Keratinocyte (primary cell): ENCODE measurements around the gene TWSG1. TPM values are rescaled to one million over a fixed set of nuclear protein-coding genes. Genes with fewer than 3 reads are reported as not detected.

Experiments used
- DNase-seq: peaks from one replicate; pipeline ENCODE4 v3.0.0-alpha.2; 2011; ENCODE audit warnings: low read depth, missing footprints, low spot score
- FAIRE-seq: peaks from 2 replicates; lab custom pipeline; 2011; peaks lifted over from hg19 to GRCh38; lab: Jason Lieb, UNC
- H2AFZ ChIP-seq: 2 replicates; pipeline ENCODE4 v1.6.0; 2012; ENCODE audit warnings: low read length, control low read depth, inconsistent platforms; ENCODE audit not compliant: control insufficient read depth
- H3K27ac ChIP-seq: 2 replicates; pipeline ENCODE4 v1.5.1; 2011; ENCODE audit warnings: low read length; ENCODE audit not compliant: control insufficient read depth, insufficient read depth
- H3K27me3 ChIP-seq: 3 replicates; pipeline ENCODE4 v1.6.0; 2011; ENCODE audit warnings: low read length; ENCODE audit not compliant: control insufficient read depth, insufficient read depth; ENCODE audit errors: extremely low read depth
- H3K36me3 ChIP-seq, 2 experiments: 2 replicates in 1 of 2; 3 replicates in 1 of 2; pipeline ENCODE4 v1.5.1; 2011; ENCODE audit warnings: low read length in 2 of 2, mild to moderate bottlenecking in 1 of 2; ENCODE audit not compliant: control insufficient read depth in 2 of 2, insufficient read depth in 2 of 2; ENCODE audit errors: extremely low read depth in 1 of 2
- H3K4me1 ChIP-seq: 3 replicates; pipeline ENCODE4 v1.5.1; 2011; ENCODE audit warnings: low read length; ENCODE audit not compliant: control insufficient read depth, insufficient read depth; ENCODE audit errors: extremely low read depth
- H3K4me2 ChIP-seq: 3 replicates; pipeline ENCODE4 v1.6.0; 2011; ENCODE audit warnings: low read depth, low read length; ENCODE audit not compliant: control insufficient read depth, insufficient read depth; ENCODE audit errors: extremely low read depth
- H3K4me3 ChIP-seq, 3 experiments: fragments of 200-600 bp in 1 of 3; sonication (generic) in 1 of 3; 2 replicates in 2 of 3; 3 replicates in 1 of 3; pipeline ENCODE4 v1.5.1; 2011 to 2016; ENCODE audit warnings: low read length in 3 of 3, mild to moderate bottlenecking in 3 of 3, control low read depth in 2 of 3, inconsistent platforms in 1 of 3, low read depth in 1 of 3, mixed read lengths in 1 of 3, mixed run types in 1 of 3, moderate library complexity in 1 of 3; ENCODE audit not compliant: control insufficient read depth in 2 of 3, insufficient read depth in 2 of 3; ENCODE audit errors: extremely low read depth in 1 of 3
- H3K79me2 ChIP-seq: 2 replicates; pipeline ENCODE4 v1.6.0; 2012; ENCODE audit warnings: low read length; ENCODE audit not compliant: control insufficient read depth, insufficient read depth
- H3K9ac ChIP-seq: 3 replicates; pipeline ENCODE4 v1.6.0; 2011; ENCODE audit warnings: low read length; ENCODE audit not compliant: control insufficient read depth, insufficient read depth; ENCODE audit errors: extremely low read depth
- H3K9me1 ChIP-seq: 3 replicates; pipeline ENCODE4 v1.6.0; 2011; ENCODE audit warnings: low read length; ENCODE audit not compliant: control insufficient read depth, insufficient read depth; ENCODE audit errors: extremely low read depth
- H3K9me3 ChIP-seq: 2 replicates; pipeline ENCODE4 v1.5.1; 2012; ENCODE audit warnings: low read depth, low read length; ENCODE audit not compliant: control insufficient read depth
- H4K20me1 ChIP-seq: 3 replicates; pipeline ENCODE4 v1.6.0; 2011; ENCODE audit warnings: low read length; ENCODE audit not compliant: control insufficient read depth, insufficient read depth; ENCODE audit errors: extremely low read depth
- EZH2 ChIP-seq: IDR thresholded peaks from one replicate; pipeline ENCODE4 v1.6.1; 2012; ENCODE audit warnings: inconsistent platforms, mild to moderate bottlenecking, low read length, moderate library complexity
- dilution Hi-C: fragments of 300-500 bp; cut with MboI; formaldehyde crosslinking; loops from one replicate; pipeline ENCODE4 v1.7.0; 2020; ENCODE audit warnings: low sequenced_read_pairs; ENCODE audit not compliant: extremely low pct_ligation_motif_present
- polyA plus RNA-seq, 5 experiments: library from polyadenylated mRNA; depleted of rRNA in 3 of 5; stranded (reverse) in 3 of 5; stranded (forward) in 1 of 5; unstranded in 1 of 5; fragments of >200 nt; gene quantifications; 1 replicate in 1 of 5; 2 replicates in 3 of 5; 3 replicates in 1 of 5; pipeline versions ENCODE4 v1.2.1 to v1.2.3, GENCODE V29; 2011 to 2012; ENCODE audit warnings: missing spikeins in 2 of 5, low read depth in 1 of 5, low replicate concordance in 1 of 5
- TF ChIP-seq, protein P1 (sequence below), 3 experiments: IDR thresholded peaks in 1 of 3; conservative IDR thresholded peaks in 1 of 3; optimal IDR thresholded peaks in 1 of 3; 2 replicates in 2 of 3; 3 replicates in 1 of 3; pipeline versions ENCODE3 to v1.5.1; 2011; ENCODE audit warnings: low read length in 3 of 3, mild to moderate bottlenecking in 3 of 3, moderate library complexity in 2 of 3, control low read depth in 1 of 3, inconsistent platforms in 1 of 3; ENCODE audit not compliant: insufficient read depth in 2 of 3; ENCODE audit errors: extremely low read depth in 1 of 3

TWSG1 gene
- polyA plus RNA-seq, 1 donor (not counting 4 experiments of a cell fraction or from before 2014, with no cell fraction given), result 46.9 TPM

DNA sequence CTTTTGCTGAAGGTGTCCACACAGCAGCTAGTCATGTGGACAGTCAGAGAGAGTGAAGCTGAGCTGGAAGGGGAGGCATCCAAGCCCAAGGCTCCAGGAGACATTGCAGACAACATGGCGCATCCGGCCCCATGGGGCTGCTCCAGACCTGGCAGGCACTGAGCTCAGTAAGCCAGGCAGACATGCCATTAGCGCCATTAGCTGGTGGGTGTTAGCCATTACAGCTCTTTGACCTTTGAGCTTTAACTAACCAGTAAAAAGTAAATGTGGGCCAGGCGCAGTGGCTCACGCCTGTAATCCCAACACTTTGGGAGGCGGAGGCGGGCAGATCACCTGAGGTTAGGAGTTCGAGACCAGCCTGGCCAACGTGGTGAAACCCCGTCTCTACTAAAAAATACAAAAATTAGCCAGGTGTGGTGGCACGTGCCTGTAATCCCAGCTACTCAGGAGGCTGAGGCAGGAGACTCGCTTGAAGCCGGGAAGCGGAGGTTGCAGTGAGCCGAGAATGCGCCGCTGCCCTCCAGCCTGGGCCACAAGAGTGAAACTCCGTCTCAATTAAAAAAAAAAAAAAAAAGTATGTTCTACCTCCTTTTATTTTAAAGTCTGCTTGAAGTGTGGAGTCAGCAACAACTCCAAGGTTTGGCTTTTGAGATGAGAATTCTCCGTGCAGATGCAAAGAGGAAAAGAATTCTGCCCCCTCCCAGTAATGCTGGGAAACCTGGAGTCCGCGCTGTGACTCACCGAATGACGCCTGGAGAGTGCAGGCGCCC, 69.4 kb downstream of the TWSG1 start:
- no peak overlapping the region for H3K4me2 ChIP-seq
- H3K27ac ChIP-seq, result no peak overlapping the region
- no peaks in the 10 kb centered on the region for H3K27me3 ChIP-seq
- no peaks in the 10 kb centered on the region for H3K9me3 ChIP-seq
- no peak overlapping the region for H2AFZ ChIP-seq
- no peaks in the 10 kb centered on the region for H3K9me1 ChIP-seq
- no peak overlapping the region for H3K9ac ChIP-seq
- no peak overlapping the region for H3K4me3 ChIP-seq
- H3K36me3 ChIP-seq, result no peaks in the 10 kb centered on the region
- no peak for FAIRE-seq
- dilution Hi-C loops, result no loop called here
- H4K20me1 ChIP-seq, result no peaks in the 10 kb centered on the region
- DNase-seq, result no peak
- H3K4me1 ChIP-seq, result peaks cover 9% of the 10 kb centered on the region
- no peak for TF ChIP-seq EZH2
- TF ChIP-seq, protein P1, sequence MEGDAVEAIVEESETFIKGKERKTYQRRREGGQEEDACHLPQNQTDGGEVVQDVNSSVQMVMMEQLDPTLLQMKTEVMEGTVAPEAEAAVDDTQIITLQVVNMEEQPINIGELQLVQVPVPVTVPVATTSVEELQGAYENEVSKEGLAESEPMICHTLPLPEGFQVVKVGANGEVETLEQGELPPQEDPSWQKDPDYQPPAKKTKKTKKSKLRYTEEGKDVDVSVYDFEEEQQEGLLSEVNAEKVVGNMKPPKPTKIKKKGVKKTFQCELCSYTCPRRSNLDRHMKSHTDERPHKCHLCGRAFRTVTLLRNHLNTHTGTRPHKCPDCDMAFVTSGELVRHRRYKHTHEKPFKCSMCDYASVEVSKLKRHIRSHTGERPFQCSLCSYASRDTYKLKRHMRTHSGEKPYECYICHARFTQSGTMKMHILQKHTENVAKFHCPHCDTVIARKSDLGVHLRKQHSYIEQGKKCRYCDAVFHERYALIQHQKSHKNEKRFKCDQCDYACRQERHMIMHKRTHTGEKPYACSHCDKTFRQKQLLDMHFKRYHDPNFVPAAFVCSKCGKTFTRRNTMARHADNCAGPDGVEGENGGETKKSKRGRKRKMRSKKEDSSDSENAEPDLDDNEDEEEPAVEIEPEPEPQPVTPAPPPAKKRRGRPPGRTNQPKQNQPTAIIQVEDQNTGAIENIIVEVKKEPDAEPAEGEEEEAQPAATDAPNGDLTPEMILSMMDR (optimal IDR thresholded peaks at IDR 0.05 in 1 of 3, IDR thresholded peaks at IDR 0.05 in 1 of 3, conservative IDR thresholded peaks at IDR 0.05 in 1 of 3; ENCODE audit: extremely low read depth in 1 of 3, insufficient read depth in 2 of 3, low read length in 3 of 3), result peak in 1 of 3 experiments; percentile 21
- H3K79me2 ChIP-seq, result no peaks in the 10 kb centered on the region

DNA sequence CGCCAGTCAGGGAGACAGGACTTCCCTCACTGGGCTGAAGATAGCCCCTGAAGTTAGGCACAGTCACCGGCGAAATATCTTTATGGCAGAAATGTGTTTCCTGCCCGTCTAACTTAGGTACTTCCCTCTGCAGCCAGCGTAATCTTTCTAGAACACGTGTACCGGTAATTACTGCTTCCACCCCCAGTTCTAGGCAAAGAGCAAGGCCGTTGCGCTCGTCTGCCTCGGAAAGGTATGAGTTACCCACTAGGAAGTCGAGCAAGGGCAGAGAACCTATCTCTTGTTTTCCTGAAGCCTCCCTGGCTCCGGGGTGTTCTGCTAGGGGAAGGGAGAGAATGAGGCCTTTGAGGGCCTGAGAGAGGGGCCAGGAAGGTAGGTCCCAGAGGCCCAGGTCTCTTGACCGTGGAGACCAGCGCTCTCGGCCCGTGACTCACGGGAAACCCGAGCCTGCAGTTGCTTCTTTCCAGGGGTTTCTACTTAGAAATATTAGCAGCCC, 70.0 kb downstream of the TWSG1 start:
- H3K9ac ChIP-seq, result no peak overlapping the region
- H3K9me3 ChIP-seq, result no peaks in the 10 kb centered on the region
- no peak overlapping the region for H2AFZ ChIP-seq
- no peak for FAIRE-seq
- dilution Hi-C loops, result no loop called here
- no peaks in the 10 kb centered on the region for H4K20me1 ChIP-seq
- H3K36me3 ChIP-seq, result no peaks in the 10 kb centered on the region
- H3K4me1 ChIP-seq, result peaks cover 9% of the 10 kb centered on the region
- H3K79me2 ChIP-seq, result no peaks in the 10 kb centered on the region
- no peak for DNase-seq
- H3K4me3 ChIP-seq, result no peak overlapping the region
- no peak overlapping the region for H3K27ac ChIP-seq
- no peak overlapping the region for H3K4me2 ChIP-seq
- no peaks in the 10 kb centered on the region for H3K9me1 ChIP-seq
- H3K27me3 ChIP-seq, result no peaks in the 10 kb centered on the region
- no peak for TF ChIP-seq EZH2
